Measurements from ENCODE around the gene HSCB.
A peak's percentile ranks its signal among the peaks of the same experiment; 100 is the strongest.
"Not testable (repeated sequence)": the region's sequence is repeated elsewhere in the genome, so short reads cannot be mapped to it uniquely, and the experiment has no call there.

Gene HSCB, protein sequence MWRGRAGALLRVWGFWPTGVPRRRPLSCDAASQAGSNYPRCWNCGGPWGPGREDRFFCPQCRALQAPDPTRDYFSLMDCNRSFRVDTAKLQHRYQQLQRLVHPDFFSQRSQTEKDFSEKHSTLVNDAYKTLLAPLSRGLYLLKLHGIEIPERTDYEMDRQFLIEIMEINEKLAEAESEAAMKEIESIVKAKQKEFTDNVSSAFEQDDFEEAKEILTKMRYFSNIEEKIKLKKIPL

GRCh38 chr22:28741785-28742561 is at the start of gene HSCB, which contains the start of gene CHEK2:
Gene HSCB, plus strand, starts transcription at chr22:28742039. Its CDS starts 57 bp downstream, at chr22:28742096.
Gene CHEK2, minus strand, starts transcription at chr22:28741820. Its CDS starts 7,099 bp downstream, at chr22:28734721.
- Histone ChIP-seq H3K9ac (peak within 1 kb of the TSS; percentile 58), H3K4me1 (no peaks in the 10 kb centered on the region)
- TF ChIP-seq CTCF (IDR thresholded peaks at IDR 0.05), result no peak

DNA sequence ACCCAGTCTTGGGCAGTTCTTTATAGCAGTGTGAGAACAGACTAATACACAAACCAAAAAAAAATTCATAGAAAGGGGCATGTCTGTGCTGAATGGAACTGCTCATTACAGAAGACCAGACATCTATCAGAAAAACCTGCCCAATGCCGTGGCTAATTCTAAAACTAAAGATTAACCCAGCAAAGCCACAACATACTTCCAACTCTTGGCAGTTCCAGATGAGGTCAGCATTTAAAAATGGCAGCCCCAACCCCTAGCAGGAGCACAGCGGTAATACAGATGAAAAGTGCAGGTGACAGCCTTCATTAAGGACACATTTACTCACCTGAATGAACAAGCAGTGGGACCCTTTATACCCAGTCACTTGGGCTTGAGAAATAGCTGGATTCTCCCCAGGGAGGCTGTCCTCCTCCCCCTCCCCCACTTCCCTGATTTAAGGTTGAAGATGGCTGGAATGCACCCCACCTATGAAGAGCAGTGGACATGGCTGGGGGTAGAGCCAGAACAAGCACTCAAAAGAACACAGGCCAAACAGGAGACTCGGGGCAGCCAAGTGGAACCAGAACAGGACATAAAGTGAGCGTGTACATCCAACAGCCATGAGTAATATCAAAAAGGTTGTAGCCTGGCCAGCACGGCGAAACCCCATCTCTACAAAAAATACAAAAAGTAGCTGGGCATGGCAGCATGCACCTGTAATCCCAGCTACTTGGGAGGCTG is 48.6 kb upstream of the HSCB start:
- H3K4me2 ChIP-seq (ENCODE audit: low read length); H3K9ac ChIP-seq; H3K79me2 ChIP-seq; H3K27me3 ChIP-seq (ENCODE audit: control insufficient read depth, insufficient read depth, low read length); H2AFZ ChIP-seq; H3K9me3 ChIP-seq (ENCODE audit: control insufficient read depth, low read length); H3K4me3 ChIP-seq (ENCODE audit: low read depth, low read length); H3K4me1 ChIP-seq; H3K36me3 ChIP-seq (ENCODE audit: control insufficient read depth, insufficient read depth, low read length); H3K27ac ChIP-seq: not testable (repeated sequence)

More at GRCh38 chr22:28741785-28742561, at the start of gene HSCB, which contains the start of gene CHEK2:
- H3K27me3 ChIP-seq (ENCODE audit: control insufficient read depth, insufficient read depth, low read length), result no peaks in the 10 kb centered on the region
- H3K36me3 ChIP-seq (ENCODE audit: control insufficient read depth, insufficient read depth, low read length), result no peaks in the 10 kb centered on the region
- H3K79me2 ChIP-seq, result no peaks in the 10 kb centered on the region
- H3K27ac ChIP-seq, result peak within 1 kb of the TSS; percentile 93
- H3K9me3 ChIP-seq (ENCODE audit: control insufficient read depth, low read length), result no peaks in the 10 kb centered on the region
- peak within 1 kb of the TSS; percentile 100 for H3K4me3 ChIP-seq (ENCODE audit: low read depth, low read length)
- peak within 1 kb of the TSS; percentile 90 for H3K4me2 ChIP-seq (ENCODE audit: low read length)
- peak within 1 kb of the TSS; percentile 90 for H2AFZ ChIP-seq

DNA sequence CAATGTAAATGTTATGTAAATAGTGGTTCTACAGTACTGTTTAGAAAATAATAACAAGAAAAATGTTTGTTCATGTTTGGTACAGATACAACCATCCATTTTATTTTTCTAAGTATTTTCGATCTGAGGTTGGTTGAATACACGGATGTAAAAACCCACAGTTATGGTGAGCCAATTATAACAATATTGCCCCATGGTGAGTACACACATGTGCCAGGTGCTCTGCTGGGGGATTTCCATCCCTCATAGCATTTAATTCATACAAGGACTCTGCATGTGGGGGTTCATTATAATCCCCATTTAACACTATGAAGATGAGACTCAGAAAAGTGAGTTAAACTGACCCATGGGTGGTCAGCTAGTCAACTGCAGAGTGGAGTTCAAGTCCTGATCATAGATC is 38.9 kb upstream of the HSCB start:
- H3K4me3 ChIP-seq (ENCODE audit: low read depth, low read length), result no peak overlapping the region
- H3K36me3 ChIP-seq (ENCODE audit: control insufficient read depth, insufficient read depth, low read length), result no peaks in the 10 kb centered on the region
- no peaks in the 10 kb centered on the region for H3K79me2 ChIP-seq
- no peak overlapping the region for H3K4me2 ChIP-seq (ENCODE audit: low read length)
- no peak overlapping the region for H3K27ac ChIP-seq
- H2AFZ ChIP-seq, result no peak overlapping the region
- H3K9ac ChIP-seq, result no peak overlapping the region
- no peaks in the 10 kb centered on the region for H3K27me3 ChIP-seq (ENCODE audit: control insufficient read depth, insufficient read depth, low read length)
- no peaks in the 10 kb centered on the region for H3K9me3 ChIP-seq (ENCODE audit: control insufficient read depth, low read length)
- no peaks in the 10 kb centered on the region for H3K4me1 ChIP-seq
- TF ChIP-seq CTCF (IDR thresholded peaks at IDR 0.05), result no peak

GRCh38 chr22:28703436-28703835 is 38.4 kb upstream of the HSCB start:
- no peak overlapping the region for H3K9ac ChIP-seq
- no peaks in the 10 kb centered on the region for H3K79me2 ChIP-seq
- no peak overlapping the region for H3K27ac ChIP-seq
- H3K9me3 ChIP-seq (ENCODE audit: control insufficient read depth, low read length), result no peaks in the 10 kb centered on the region
- H3K27me3 ChIP-seq (ENCODE audit: control insufficient read depth, insufficient read depth, low read length), result no peaks in the 10 kb centered on the region
- H3K4me2 ChIP-seq (ENCODE audit: low read length), result no peak overlapping the region
- H2AFZ ChIP-seq, result no peak overlapping the region
- H3K4me3 ChIP-seq (ENCODE audit: low read depth, low read length), result no peak overlapping the region
- no peaks in the 10 kb centered on the region for H3K4me1 ChIP-seq
- no peak for TF ChIP-seq CTCF (IDR thresholded peaks at IDR 0.05)
- H3K36me3 ChIP-seq (ENCODE audit: control insufficient read depth, insufficient read depth, low read length), result no peaks in the 10 kb centered on the region

GRCh38 chr22:28706845-28707244 is 35.0 kb upstream of the HSCB start:
- Histone ChIP-seq H3K4me2 (ENCODE audit: low read length) (no peak overlapping the region), H3K9me3 (ENCODE audit: control insufficient read depth, low read length) (no peaks in the 10 kb centered on the region), H3K79me2 (no peaks in the 10 kb centered on the region), H3K36me3 (ENCODE audit: control insufficient read depth, insufficient read depth, low read length) (no peaks in the 10 kb centered on the region), H3K9ac (no peak overlapping the region), H3K27me3 (ENCODE audit: control insufficient read depth, insufficient read depth, low read length) (no peaks in the 10 kb centered on the region), H3K4me1 (no peaks in the 10 kb centered on the region), H3K4me3 (ENCODE audit: low read depth, low read length) (no peak overlapping the region), H2AFZ (no peak overlapping the region), H3K27ac (no peak overlapping the region)
- no peak for TF ChIP-seq CTCF (IDR thresholded peaks at IDR 0.05)

Data from parathyroid adenoma (tissue), 2 donors.